ENCODE measurements around the gene CORO2B.
"Not testable (repeated sequence)": the region's sequence is repeated elsewhere in the genome, so short reads cannot be mapped to it uniquely, and the experiment has no call there.

CORO2B gene

GRCh38 chr15:68646696-68647095, 67.9 kb downstream of the CORO2B start:
- DNase-seq, result no peak

- DNase-seq, result not testable (repeated sequence)
These were observed 68.6 kb downstream of the CORO2B start for GRCh38 chr15:68647361-68647760.

- DNase-seq, result no peak
These were observed 72.3 kb downstream of the CORO2B start for GRCh38 chr15:68650901-68651709.

- DNase-seq, result no peak
These were observed 73.2 kb downstream of the CORO2B start for GRCh38 chr15:68651916-68652525.

DNA sequence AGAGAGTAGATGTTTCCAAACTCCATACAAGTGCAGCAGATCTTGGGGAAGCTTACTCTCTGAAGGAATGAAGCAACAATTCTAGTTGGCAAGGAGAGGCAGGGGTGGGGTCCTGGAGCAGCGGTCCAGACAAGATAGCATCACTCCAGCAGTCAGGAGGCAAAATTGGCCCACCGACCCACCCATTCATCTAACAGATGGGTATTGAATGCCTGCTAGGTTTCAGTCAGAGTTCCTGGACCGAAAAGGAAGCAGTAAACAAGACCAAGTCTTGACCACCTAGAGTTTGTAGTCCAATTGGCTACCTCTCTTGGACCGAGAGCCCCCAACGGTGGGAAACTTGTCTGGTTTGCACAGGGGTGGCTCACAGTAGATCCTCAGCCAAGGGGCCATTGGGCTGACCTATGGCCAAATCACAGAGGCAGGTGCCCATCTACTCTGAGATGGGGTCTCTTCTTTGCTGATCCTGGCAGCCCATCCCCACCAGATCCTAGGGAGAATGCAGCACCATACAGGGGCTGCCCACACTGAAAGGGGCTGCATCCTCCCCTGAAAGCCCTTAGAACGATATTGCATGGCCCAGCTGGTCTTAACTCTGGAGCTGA, 74.3 kb downstream of the CORO2B start:
- no peak for DNase-seq

DNA sequence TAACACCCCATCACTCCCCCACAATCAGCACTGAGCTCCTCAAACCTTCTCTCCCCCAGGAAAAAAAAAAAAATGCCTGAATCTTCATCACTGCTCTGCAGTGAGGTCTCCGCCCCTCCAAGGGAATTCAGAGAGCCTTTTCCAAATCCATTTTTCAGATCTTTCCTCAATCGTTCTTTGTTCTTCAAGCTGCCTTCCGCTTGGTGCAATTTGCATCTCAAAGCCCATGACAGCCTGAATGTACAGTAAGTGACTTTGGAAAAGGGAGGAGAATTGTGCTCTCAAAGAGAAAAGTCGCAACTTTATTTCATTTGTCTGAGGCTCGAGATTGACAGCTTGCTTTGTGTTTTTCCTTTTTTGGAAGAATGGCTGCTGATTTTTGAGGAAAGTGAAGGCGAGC, 75.0 kb downstream of the CORO2B start:
- no peak for DNase-seq

- DNase-seq, result no peak
These were observed 76.2 kb downstream of the CORO2B start for GRCh38 chr15:68654786-68655560.

DNA sequence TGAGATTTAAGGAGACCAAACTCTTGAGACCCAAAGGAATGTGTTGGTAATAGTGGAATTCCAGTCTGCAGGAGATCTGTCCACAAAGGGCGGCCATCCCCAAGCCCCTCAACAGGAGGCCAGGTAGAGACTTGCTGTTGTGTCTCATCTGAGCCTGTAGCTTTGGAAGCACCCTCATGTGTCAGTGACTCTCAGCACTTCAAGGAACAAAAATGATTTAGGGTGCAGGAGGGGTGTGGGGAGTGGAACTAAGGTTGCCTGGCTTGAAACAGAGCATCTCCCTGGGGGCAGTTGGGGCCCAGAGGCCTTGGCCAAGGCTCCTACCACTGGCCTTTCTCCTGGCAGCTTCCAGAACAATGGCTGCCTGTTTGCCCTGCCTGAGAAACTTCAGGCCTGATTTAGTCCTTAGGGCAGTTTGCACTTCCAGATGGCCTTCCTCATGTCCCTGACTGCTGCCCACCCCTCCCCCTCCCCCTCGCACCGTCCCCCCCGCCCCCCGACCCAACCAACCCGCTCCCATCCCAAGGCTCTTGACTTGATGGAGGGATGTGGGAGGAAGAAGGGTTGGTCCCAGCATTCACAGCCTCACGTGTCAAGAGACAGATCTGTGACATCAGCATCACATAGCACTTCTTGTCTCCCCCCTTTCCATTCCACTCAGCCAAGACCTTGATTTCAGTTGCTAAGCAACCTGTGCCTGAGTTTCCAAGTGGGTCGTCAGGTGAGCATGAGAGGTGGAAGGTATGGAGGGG, 77.1 kb downstream of the CORO2B start:
- DNase-seq, result no peak

DNA sequence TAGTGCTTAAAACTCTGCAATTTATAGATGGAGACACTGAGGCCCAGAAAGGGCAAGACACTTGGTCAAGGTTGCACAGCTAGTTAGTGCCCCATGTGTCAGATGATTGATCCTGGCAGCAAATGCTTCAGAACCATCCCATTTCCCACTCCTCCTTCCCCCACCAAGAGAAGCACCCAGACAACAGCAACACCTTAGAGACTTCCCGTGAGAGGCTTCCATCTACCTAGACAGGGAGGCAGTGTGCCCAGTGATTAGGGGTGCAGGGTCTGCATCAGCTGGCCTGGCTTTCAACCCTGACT, 77.6 kb downstream of the CORO2B start:
- no peak for DNase-seq

- DNase-seq, result no peak
These were observed 79.4 kb downstream of the CORO2B start for GRCh38 chr15:68658151-68658550.

GRCh38 chr15:68658641-68659358, 80.0 kb downstream of the CORO2B start:
- DNase-seq, result no peak

DNA sequence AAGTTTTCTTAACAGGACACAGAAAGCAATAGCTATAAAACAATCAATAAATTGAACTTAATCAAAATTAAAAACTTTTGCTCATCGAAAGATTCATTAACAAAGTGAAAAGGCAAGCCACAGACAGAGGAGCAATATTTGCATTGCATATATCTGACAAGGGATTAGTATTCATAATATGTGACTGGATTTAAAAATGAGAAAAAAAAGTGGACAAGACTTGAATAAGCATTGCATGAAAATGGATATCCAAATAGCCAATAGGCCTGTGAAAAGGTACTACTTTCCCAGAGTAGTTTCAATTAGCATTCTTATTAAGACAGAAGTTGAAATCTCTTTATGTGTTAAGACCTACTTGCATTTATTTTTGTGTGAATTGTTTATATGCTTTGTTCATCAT, 84.7 kb downstream of the CORO2B start:
- DNase-seq, result no peak

GRCh38 chr15:68666120-68666811, 87.5 kb downstream of the CORO2B start:
- no peak for DNase-seq

DNA sequence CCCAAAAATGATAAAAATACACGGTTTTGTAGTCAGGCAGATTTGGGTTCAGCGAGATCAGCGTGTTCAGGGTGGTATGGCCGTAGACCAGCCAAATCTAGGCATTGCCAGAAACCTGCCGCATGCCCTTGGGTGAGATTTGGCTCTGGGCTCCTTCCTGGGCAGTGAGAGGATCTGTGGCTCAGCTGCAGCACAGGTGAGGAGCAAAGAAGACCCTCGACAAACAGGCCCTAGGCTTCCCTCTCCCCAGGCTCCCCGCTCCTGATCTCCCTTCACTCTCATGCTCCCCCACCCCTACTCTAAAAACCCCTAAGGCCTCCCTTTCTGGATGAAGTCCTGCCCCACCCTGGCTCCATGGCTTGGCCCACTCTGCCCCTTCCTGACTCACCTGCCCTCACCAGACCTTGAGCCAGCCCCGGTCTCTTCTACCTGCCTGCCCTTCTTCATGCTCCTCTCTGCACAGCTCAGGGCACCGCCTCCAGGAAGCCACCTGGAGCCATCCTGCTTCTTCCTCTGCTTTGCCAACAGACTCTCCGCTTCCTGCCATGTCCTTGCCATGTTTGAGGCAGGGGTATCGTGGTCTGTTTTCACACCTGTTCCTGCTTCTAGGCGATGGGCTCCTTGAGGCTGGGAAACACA, 88.1 kb downstream of the CORO2B start:
- no peak for DNase-seq

- DNase-seq, result no peak
These were observed 89.2 kb downstream of the CORO2B start for GRCh38 chr15:68667800-68668625.

- no peak for DNase-seq
These were observed 90.3 kb downstream of the CORO2B start for GRCh38 chr15:68668926-68669600.

- no peak for DNase-seq
These were observed 93.5 kb downstream of the CORO2B start for GRCh38 chr15:68672251-68672650.

DNA sequence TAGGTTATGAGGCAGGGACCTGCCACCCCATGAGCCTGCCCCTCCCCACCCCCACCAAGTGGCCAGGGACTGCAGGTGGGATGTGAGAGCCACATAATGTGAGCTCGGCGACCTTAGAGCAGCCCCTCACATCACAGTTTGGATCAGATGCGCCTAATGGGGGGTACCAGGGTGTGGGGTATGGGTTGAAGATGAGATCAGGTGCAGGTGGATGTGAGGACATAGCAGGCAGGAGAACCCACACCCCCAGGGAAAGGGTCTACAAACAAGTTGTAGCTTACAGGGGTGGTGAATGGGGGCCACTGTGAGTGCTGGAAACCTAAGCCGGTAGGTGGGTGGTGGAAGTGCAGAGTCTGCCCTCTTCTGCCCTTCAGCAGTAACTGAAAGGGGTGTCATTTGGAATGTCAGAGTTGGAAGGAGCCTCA, 94.0 kb downstream of the CORO2B start:
- DNase-seq, result no peak

DNA sequence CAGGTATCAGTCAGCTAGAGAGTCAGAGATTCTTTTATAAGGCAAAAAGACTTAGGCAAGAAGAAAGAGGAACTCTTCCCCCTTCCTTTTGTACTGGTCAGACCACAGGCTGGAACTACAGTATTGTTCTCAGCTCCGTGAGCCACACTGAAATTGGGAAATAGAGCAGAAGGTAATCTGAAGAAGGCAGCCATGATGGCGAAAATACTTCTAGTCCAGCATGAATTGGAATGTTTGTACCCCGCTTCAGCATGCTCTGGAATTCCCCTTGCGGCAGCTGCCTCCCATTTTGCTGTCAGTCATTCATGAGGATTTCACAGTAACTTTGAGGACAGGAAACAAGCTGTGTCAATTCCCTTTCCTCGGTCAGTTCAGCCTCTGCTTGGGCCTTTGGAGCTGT, 96.2 kb downstream of the CORO2B start:
- DNase-seq, result no peak
